Activated B cell treated with CpG ODN at 0.5 μM for 24 hours (primary cell): ENCODE data around the gene CDC20. TPM values are rescaled to one million over a fixed set of nuclear protein-coding genes. Genes with fewer than 3 reads are reported as not detected.

Experiments used
- ATAC-seq: fragments of 200-7000 bp; cut with Tn5 transposase; one replicate; pipeline ENCODE4 v1.10.0; 2021; ENCODE audit warnings: low read depth, mild to moderate bottlenecking, moderate library complexity
- CTCF ChIA-PET: fragments of 350-600 bp; sonication (Branson Sonifier 250); formaldehyde crosslinking; loops from one replicate; lab custom pipeline; 2021; ENCODE audit warnings: antibody characterized with exemption; lab: Charles Lee
- POLR2A ChIA-PET: fragments of 350-600 bp; sonication (Branson Sonifier 250); formaldehyde crosslinking; loops from one replicate; lab custom pipeline; 2021; ENCODE audit warnings: antibody characterized with exemption; lab: Charles Lee
- DNase-seq: peaks from one replicate; pipeline ENCODE4 v3.0.0; 2022
- H3K27ac Mint-ChIP-seq: one replicate; pipeline ENCODE4 v1.8.0; 2020; ENCODE audit warnings: mixed read lengths
- H3K27me3 Mint-ChIP-seq: one replicate; pipeline ENCODE4 v1.8.0; 2021; ENCODE audit warnings: mixed read lengths
- H3K36me3 Mint-ChIP-seq: one replicate; pipeline ENCODE4 v1.8.0; 2021; ENCODE audit warnings: low read depth, mixed read lengths
- H3K4me1 Mint-ChIP-seq: one replicate; pipeline ENCODE4 v1.8.0; 2021; ENCODE audit warnings: mixed read lengths
- H3K4me3 Mint-ChIP-seq: one replicate; pipeline ENCODE4 v1.8.0; 2020; ENCODE audit warnings: mild to moderate bottlenecking, mixed read lengths
- H3K9me3 Mint-ChIP-seq: one replicate; pipeline ENCODE4 v1.8.0; 2020; ENCODE audit warnings: mixed read lengths
- CTCF ChIP-seq: fragments of 200-600 bp; IDR thresholded peaks from one replicate; pipeline ENCODE4 v1.8.0; 2022; ENCODE audit warnings: antibody characterized with exemption, mild to moderate bottlenecking
- intact Hi-C: fragments of 100-400 bp; cut with micrococcal nuclease; formaldehyde crosslinking; loops from one replicate; pipeline ENCODE4 v1.15.1; 2024
- total RNA-seq: library from RNA; stranded (reverse); gene quantifications from 2 replicates; pipeline ENCODE4 v1.2.3, GENCODE V29; 2022

The CDC20 gene
- total RNA-seq, 1 donor from 2014 or later = 4.2 TPM

GRCh38 chr1:43316738-43317520 is 41.9 kb upstream of the CDC20 start:
- DNase-seq = no peak
- Mint-ChIP-seq H3K4me1 (no peaks in the 10 kb centered on the region), H3K4me3 (no peak overlapping the region), H3K27ac (no peak overlapping the region), H3K9me3 (no peaks in the 10 kb centered on the region), H3K36me3 (no peaks in the 10 kb centered on the region), H3K27me3 (no peaks in the 10 kb centered on the region)
- ChIA-PET CTCF (no interaction called here), POLR2A (no interaction called here)
- TF ChIP-seq CTCF = no peak
- ATAC-seq = no peak
- intact Hi-C loops = no loop called here

GRCh38 chr1:43317817-43318471 is 40.8 kb upstream of the CDC20 start:
- ChIA-PET CTCF (no interaction called here), POLR2A (no interaction called here)
- no peaks in the 10 kb centered on the region for H3K27me3 Mint-ChIP-seq
- no peak for DNase-seq
- no peak overlapping the region for H3K4me3 Mint-ChIP-seq
- no peak overlapping the region for H3K27ac Mint-ChIP-seq
- no peak for TF ChIP-seq CTCF
- H3K4me1 Mint-ChIP-seq = no peaks in the 10 kb centered on the region
- no peak for ATAC-seq
- no peaks in the 10 kb centered on the region for H3K9me3 Mint-ChIP-seq
- intact Hi-C loops = no loop called here
- no peaks in the 10 kb centered on the region for H3K36me3 Mint-ChIP-seq

- Mint-ChIP-seq H3K9me3 (no peaks in the 10 kb centered on the region), H3K36me3 (no peaks in the 10 kb centered on the region), H3K4me3 (no peak overlapping the region), H3K27ac (no peak overlapping the region), H3K27me3 (no peaks in the 10 kb centered on the region), H3K4me1 (no peaks in the 10 kb centered on the region)
- TF ChIP-seq CTCF = no peak
- POLR2A ChIA-PET = no interaction called here
- intact Hi-C loops = no loop called here
- CTCF ChIA-PET = no interaction called here
- no peak for DNase-seq
- ATAC-seq = no peak
Observed at GRCh38 chr1:43318831-43319230, 40.0 kb upstream of the CDC20 start.

GRCh38 chr1:43319288-43319687 is 39.5 kb upstream of the CDC20 start:
- ATAC-seq = no peak
- DNase-seq = no peak
- no peak for TF ChIP-seq CTCF
- Mint-ChIP-seq H3K9me3 (peaks cover 1% of the 10 kb centered on the region), H3K4me1 (no peaks in the 10 kb centered on the region), H3K27ac (no peak overlapping the region), H3K27me3 (no peaks in the 10 kb centered on the region), H3K36me3 (no peaks in the 10 kb centered on the region), H3K4me3 (no peak overlapping the region)
- ChIA-PET CTCF (no interaction called here), POLR2A (no interaction called here)
- intact Hi-C loops = no loop called here

- H3K4me1 Mint-ChIP-seq = no peaks in the 10 kb centered on the region
- DNase-seq = no peak
- no peak overlapping the region for H3K27ac Mint-ChIP-seq
- intact Hi-C loops = no loop called here
- CTCF ChIA-PET = no interaction called here
- POLR2A ChIA-PET = no interaction called here
- peaks cover 5% of the 10 kb centered on the region for H3K9me3 Mint-ChIP-seq
- H3K36me3 Mint-ChIP-seq = no peaks in the 10 kb centered on the region
- H3K4me3 Mint-ChIP-seq = no peak overlapping the region
- TF ChIP-seq CTCF = no peak
- H3K27me3 Mint-ChIP-seq = no peaks in the 10 kb centered on the region
- no peak for ATAC-seq
Observed at GRCh38 chr1:43319766-43320165, 39.0 kb upstream of the CDC20 start.
